Skeletal muscle cell (primary cell): ENCODE data around the gene ZDHHC8.
A peak's percentile ranks its signal among the peaks of the same experiment; 100 is the strongest.

ENCODE experiments used
- DNase-seq: peaks from one replicate; pipeline ENCODE4 v3.0.0-alpha.2; 2010; ENCODE audit warnings: low read depth
- H3K4me3 ChIP-seq: 2 replicates; pipeline ENCODE4 v1.5.1; 2011; ENCODE audit warnings: low read depth, mild to moderate bottlenecking, control low read depth, low read length, moderate library complexity

Gene ZDHHC8

GRCh38 chr22:20111689-20112622 is 19.6 kb upstream of the ZDHHC8 start:
- no peak for DNase-seq
- H3K4me3 ChIP-seq, result no peak overlapping the region

- no peak for DNase-seq
These were observed 18.7 kb upstream of the ZDHHC8 start for GRCh38 chr22:20112623-20113511.

GRCh38 chr22:20113551-20114310 is 17.9 kb upstream of the ZDHHC8 start:
- no peak overlapping the region for H3K4me3 ChIP-seq
- no peak for DNase-seq

More at GRCh38 chr22:20112623-20113511, 18.7 kb upstream of the ZDHHC8 start:
- H3K4me3 ChIP-seq, result no peak overlapping the region

GRCh38 chr22:20114506-20115475 is 16.8 kb upstream of the ZDHHC8 start:
- DNase-seq, result no peak
- H3K4me3 ChIP-seq, result no peak overlapping the region

- no peak for DNase-seq
- H3K4me3 ChIP-seq, result peak within 1 kb of the TSS; percentile 96
These were observed 15.8 kb upstream of the ZDHHC8 start, which contains the start of gene RANBP1 for GRCh38 chr22:20115691-20116375. TSS of gene RANBP1 (plus strand) at chr22:20116104. CDS start at chr22:20116185, 81 bp downstream.

- H3K4me3 ChIP-seq, result peak overlapping the region; percentile 96
- DNase-seq, result no peak
These were observed 15.1 kb upstream of the ZDHHC8 start for GRCh38 chr22:20116376-20116950.

- peak within 1 kb of the TSS; percentile 96 for H3K4me3 ChIP-seq
- DNase-seq, result peak; percentile 93
These were observed 14.5 kb upstream of the ZDHHC8 start, which contains the start of gene TRMT2A for GRCh38 chr22:20116951-20117632. TSS of gene TRMT2A (minus strand) at chr22:20117226. CDS start at chr22:20116906, 320 bp downstream.

GRCh38 chr22:20117633-20118299 is 13.8 kb upstream of the ZDHHC8 start:
- no peak for DNase-seq
- H3K4me3 ChIP-seq, result peak overlapping the region; percentile 96

GRCh38 chr22:20118300-20119020 is 13.1 kb upstream of the ZDHHC8 start:
- H3K4me3 ChIP-seq, result peak overlapping the region; percentile 96
- DNase-seq, result no peak

GRCh38 chr22:20121856-20122415 is 9.7 kb upstream of the ZDHHC8 start:
- H3K4me3 ChIP-seq, result no peak overlapping the region
- no peak for DNase-seq

- no peak overlapping the region for H3K4me3 ChIP-seq
- DNase-seq, result no peak
These were observed 8.1 kb upstream of the ZDHHC8 start for GRCh38 chr22:20123366-20124082.

- no peak for DNase-seq
These were observed 7.4 kb upstream of the ZDHHC8 start for GRCh38 chr22:20124083-20124787.

GRCh38 chr22:20125201-20126174 is 6.1 kb upstream of the ZDHHC8 start:
- H3K4me3 ChIP-seq, result no peak overlapping the region
- no peak for DNase-seq

More at GRCh38 chr22:20124083-20124787, 7.4 kb upstream of the ZDHHC8 start:
- no peak overlapping the region for H3K4me3 ChIP-seq
